GM19238 (cell line): Measurements from ENCODE around the gene TEAD2.
"Not testable (repeated sequence)": the region's sequence is repeated elsewhere in the genome, so short reads cannot be mapped to it uniquely, and the experiment has no call there.

Experiments used
- DNase-seq: peaks from one replicate; pipeline ENCODE4 v3.0.0; 2011; ENCODE audit warnings: low spot score; ENCODE audit not compliant: insufficient read length

Gene TEAD2

GRCh38 chr19:49387936-49388372, 25.7 kb upstream of the TEAD2 start, which contains the start of gene KASH5:
Gene KASH5, plus strand, starts transcription at chr19:49388249. Its CDS starts 2,635 bp downstream, at chr19:49390884.
- DNase-seq, result no peak

DNA sequence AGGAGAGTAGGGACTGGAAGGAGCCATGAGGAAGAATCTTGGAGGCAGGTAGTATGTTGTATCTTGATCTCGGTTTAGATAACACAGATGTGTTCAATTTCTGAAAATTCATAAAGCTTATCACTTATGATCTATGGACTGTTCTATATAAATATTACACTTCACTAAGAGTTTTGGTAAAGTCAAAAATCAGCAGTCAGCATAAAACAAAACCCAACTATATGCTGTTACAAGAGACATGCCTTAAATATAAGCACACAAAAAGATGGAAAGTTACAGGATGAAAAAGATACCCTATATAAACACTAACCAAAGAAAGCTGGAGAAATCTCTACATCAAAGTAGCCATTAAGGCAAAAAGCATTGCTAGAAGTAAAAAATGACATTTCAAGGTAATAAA, 21.4 kb upstream of the TEAD2 start:
- DNase-seq, result no peak

DNA sequence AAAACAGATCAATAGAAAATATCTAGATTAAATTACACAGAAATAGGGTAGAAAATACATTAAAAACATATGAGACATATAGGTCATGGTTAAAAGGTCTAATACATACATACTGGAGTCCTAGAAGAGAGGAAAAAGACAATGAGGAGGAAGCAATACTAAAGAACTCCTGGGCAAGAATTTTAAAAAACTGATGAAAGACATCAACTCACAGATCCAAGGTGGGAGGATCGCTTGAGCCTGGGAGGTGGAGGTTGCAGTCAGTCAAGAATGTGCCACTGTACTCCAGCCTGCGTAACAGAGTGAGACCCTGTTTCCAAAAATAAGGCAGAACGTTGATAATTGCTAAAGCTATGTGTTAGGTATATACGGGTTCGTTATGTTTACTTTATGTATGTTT, 20.4 kb upstream of the TEAD2 start:
- DNase-seq, result no peak

DNA sequence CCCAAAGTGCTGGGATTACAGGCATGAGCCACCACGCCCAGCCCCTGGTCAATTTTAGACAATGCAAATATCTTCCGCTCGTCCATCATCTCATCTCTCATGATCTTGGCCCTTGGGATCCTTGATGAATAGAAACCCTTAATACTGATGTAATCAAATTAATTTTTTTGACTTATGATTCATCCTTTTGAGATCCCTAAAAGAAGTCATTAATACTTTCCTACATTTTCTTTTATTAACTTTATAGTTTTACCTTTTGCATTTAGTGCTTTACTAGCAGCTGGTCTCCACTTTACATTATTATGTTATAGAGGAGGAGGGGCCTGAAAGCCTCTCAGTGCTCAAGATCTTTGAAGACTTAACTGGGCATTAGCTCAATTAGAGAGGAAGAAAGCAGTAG, 18.2 kb upstream of the TEAD2 start:
- DNase-seq, result no peak

- DNase-seq, result no peak
These were observed 16.3 kb upstream of the TEAD2 start for GRCh38 chr19:49378512-49378911.

GRCh38 chr19:49374665-49375434, 12.6 kb upstream of the TEAD2 start:
- no peak for DNase-seq

GRCh38 chr19:49373174-49373573, 11.0 kb upstream of the TEAD2 start:
- DNase-seq, result not testable (repeated sequence)

DNA sequence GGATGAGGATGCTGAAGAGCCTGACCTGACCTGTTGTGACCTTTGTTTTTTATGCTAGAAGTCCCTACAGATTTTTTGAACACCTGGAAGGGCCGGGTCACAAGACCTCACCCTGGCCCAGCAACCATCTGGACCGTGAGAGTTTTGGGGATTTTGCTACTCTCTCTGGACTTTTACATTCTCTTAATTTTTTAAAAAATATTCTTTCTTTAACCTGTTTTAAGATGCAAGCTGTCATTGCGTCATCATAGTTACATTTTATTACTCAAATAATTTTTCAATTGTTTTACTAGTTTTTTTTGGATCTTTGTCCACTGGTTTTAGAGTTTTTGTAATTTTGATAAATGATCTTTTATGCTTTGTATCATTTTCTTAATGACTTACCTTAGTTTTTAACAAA, 9.0 kb upstream of the TEAD2 start:
- DNase-seq, result no peak

DNA sequence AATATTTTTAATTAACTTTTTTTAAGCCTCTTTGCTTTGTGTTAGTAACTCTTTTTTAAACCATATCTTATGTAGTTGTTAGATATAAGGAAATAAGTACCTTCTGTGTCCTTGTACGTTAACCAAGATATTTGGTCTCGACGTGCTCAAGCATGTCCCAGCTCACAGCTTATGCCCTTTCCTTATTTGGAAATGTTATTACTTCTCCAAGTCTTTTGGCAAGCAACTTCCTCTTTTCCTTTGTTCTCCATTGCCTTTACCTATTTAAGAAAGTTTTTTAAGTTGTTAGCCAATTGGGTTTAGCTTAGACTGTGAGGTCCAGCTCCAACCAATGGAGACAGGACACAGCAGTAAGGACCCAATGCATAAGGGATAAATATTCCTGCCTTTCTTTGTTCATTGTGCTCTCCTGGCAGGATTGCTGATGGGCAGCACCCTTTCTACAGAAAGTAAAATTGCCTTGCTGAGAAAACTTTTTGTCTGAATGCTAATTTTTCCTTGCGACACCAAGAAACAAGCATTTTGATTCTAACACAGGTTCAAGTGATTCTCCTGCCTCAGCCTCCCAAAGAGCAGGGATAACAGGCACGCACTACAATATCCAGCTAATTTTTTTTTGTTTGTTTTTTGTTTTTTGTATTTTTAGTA, 6.6 kb upstream of the TEAD2 start:
- DNase-seq, result no peak

- DNase-seq, result no peak
These were observed 3.9 kb upstream of the TEAD2 start for GRCh38 chr19:49366110-49366509.

GRCh38 chr19:49364083-49364737, 2.0 kb upstream of the TEAD2 start:
- DNase-seq, result no peak

- DNase-seq, result peak; percentile 68
These were observed 1.3 kb upstream of the TEAD2 start, which contains the start of gene DKKL1 for GRCh38 chr19:49363268-49364082. Gene DKKL1, plus strand, starts transcription at chr19:49363877. Its CDS starts 122 bp downstream, at chr19:49363999.

- DNase-seq, result no peak
These were observed 682 bp upstream of the TEAD2 start for GRCh38 chr19:49362929-49363267.

- no peak for DNase-seq
These were observed 673 bp downstream of the TEAD2 start for GRCh38 chr19:49361438-49362047.

GRCh38 chr19:49359851-49360820, 2.1 kb downstream of the TEAD2 start:
- DNase-seq, result no peak

- DNase-seq, result no peak
These were observed 5.0 kb downstream of the TEAD2 start for GRCh38 chr19:49357186-49357585.

DNA sequence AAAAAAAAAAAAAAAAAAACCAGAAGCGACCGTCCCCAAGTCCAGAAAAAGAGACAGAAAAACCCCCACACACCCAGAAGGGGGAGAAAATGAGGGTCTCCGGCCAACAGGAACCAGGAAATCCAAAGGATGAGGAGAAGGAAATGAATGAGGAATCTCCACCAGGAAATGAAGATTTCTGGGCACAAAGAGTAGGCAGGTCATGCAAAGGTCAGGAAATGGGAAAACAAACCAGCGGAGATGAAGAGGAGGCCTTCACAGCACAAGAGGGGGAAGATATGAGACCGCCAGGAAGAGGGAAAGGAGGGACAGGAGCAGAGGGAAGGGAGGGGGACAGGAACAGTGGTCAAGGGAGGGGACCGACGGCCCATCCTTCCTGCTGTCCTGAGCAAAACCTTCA, 5.8 kb downstream of the TEAD2 start:
- no peak for DNase-seq

DNA sequence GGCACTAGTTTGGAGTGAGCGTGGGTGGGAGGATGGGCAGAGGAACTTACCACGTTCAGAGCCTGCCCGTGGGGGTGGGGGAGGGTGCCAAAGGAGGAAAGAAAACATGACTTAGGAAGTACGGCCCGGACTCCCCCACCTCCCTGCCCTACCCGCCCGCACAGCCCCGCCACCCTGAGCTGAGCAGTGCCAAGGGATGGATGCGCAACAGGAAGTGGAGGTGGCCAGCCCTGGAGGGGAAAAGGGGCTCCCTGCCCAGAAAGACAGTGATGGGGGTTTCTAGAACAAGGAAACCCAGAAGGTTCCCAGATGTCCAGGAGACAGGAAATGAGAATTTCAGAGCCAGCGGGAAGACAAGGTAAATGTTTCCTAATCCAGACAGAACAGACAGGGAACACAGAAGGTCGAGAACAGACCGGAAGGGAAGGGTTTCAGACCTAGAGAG, 6.3 kb downstream of the TEAD2 start:
- no peak for DNase-seq

DNA sequence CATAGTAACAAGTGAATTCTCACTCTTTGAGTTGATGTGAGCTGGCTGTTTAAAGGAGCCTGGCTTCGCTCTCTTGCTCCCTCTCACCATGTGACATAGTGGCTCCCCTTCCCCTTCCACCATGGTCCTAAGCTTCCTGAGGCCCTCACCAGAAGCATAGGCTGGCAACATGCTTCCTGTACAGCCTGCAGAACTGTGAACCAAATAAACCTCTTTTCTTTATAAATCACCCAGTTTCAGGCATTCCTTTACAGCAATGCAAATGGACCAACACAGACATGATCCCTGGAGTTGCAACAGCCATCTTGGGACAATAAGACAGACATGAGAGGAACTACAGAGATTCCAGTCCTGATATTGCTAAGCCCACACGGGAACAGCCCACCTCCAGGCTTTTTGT, 12.6 kb downstream of the TEAD2 start:
- DNase-seq, result no peak
